Measurements from ENCODE around the gene PLEK. TPM values are rescaled to one million over a fixed set of nuclear protein-coding genes. Genes with fewer than 3 reads are reported as not detected.
"Not testable (repeated sequence)": the region's sequence is repeated elsewhere in the genome, so short reads cannot be mapped to it uniquely, and the experiment has no call there.

PLEK gene
- total RNA-seq, 2 experiments from 2014 or later, result 0.60 to 0.89 TPM

DNA sequence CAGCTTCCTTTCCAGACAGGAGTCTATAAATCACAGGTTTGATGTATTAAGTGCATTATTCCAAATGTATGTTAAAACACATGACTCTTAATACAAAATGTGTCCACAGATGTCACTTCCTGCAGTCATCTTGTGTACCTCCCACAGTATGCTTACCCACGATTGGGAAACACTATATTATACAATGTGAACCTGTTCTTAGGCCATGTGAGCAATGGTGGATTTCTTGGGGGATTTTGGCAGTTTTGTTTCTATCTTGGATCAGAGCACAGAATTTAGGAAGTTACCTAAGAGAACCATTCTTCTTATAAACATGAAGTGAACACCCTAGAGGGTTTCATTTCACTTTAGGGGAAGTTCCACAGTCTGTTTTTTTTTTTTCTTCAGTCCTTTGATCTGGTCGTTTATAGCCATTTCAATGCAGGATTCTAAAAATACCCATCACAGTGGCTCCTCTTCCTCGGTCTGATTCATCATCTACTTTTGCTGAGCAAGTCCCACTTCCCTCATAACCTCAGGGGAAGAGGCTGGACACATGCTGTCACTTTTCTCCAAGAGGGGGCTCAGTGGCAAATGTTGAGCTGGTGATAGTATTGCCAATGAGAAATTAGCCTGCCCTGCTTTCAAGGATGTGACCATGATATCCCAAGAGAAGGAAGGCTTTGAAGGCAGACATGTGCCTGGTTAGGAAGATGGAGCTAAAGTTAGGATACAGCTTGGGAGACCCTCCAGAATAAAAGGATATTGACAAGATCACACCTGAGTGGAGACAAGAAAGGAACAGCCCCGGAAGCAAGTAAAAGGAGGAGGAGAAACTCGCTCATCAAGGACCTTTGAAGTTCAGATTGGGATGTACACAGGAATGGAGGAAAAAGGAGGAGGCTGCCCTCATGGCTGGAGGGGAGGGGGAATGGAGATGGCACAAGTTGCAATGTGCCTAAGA is 22.6 kb downstream of the PLEK start:
- H3K27me3 Mint-ChIP-seq, result peaks cover 4% of the 10 kb centered on the region
- H3K9me3 Mint-ChIP-seq (ENCODE audit: low read depth), result no peaks in the 10 kb centered on the region
- intact Hi-C loops (cut with DNase I, micrococcal nuclease), result loop anchor here (1.0 to 2.0 kb wide), 3 partner anchors 35 to 54 kb away; no protein-coding TSS in a partner anchor
- H3K4me1 Mint-ChIP-seq, result peaks cover 35% of the 10 kb centered on the region
- H3K36me3 Mint-ChIP-seq (ENCODE audit: low read depth), result no peaks in the 10 kb centered on the region
- CTCF ChIA-PET, result interaction anchor here (0.6 to 2.2 kb wide), 10 partner anchors 8 to 329 kb away, joined by 3 to 9 read pairs (median 3); partner anchors contain the start of gene APLF
- DNase-seq (peak; percentile 21), ATAC-seq (peak; percentile 69)
- peak overlapping the region; percentile 13 for H3K4me3 Mint-ChIP-seq
- POLR2A ChIA-PET, result interaction anchor here (0.7 kb wide), 1 partner anchor 210 kb away, joined by 4 read pairs; no protein-coding TSS in a partner anchor
- peak overlapping the region; percentile 72 for H3K27ac Mint-ChIP-seq

DNA sequence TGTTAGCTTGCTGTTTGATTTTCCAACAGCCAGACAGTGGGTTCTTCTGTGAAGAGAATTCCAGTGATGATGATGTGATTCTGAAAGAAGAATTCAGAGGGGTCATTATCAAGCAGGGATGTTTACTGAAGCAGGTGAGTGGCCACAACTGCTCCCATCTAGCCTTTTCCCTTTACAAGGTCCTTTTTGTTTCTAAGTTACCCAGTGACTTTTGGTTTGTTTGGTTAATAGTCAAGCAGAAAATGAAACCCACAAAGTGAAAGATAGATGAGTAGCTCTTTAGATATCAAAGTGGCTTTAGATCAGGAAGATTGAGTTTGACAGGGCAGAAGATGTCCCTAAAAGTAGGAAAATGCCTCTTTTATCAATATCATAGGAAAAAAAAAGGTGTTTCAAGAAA is 23.3 kb downstream of the PLEK start:
- ChIA-PET CTCF (interaction anchor here (0.6 to 1.4 kb wide), 11 partner anchors 9 to 328 kb away, joined by 3 to 6 read pairs (median 3); partner anchors contain the start of gene APLF), POLR2A (interaction anchor here (0.7 kb wide), 1 partner anchor 211 kb away, joined by 4 read pairs; no protein-coding TSS in a partner anchor)
- H3K4me3 Mint-ChIP-seq, result no peak overlapping the region
- intact Hi-C loops (cut with DNase I, micrococcal nuclease), result loop anchor here (1.0 to 2.0 kb wide), 2 partner anchors 34 to 36 kb away; no protein-coding TSS in a partner anchor
- no peaks in the 10 kb centered on the region for H3K36me3 Mint-ChIP-seq (ENCODE audit: low read depth)
- H3K4me1 Mint-ChIP-seq, result peaks cover 35% of the 10 kb centered on the region
- no peaks in the 10 kb centered on the region for H3K9me3 Mint-ChIP-seq (ENCODE audit: low read depth)
- ATAC-seq (peak; percentile 34), DNase-seq (no peak)
- peak overlapping the region; percentile 72 for H3K27ac Mint-ChIP-seq
- peaks cover 4% of the 10 kb centered on the region for H3K27me3 Mint-ChIP-seq

DNA sequence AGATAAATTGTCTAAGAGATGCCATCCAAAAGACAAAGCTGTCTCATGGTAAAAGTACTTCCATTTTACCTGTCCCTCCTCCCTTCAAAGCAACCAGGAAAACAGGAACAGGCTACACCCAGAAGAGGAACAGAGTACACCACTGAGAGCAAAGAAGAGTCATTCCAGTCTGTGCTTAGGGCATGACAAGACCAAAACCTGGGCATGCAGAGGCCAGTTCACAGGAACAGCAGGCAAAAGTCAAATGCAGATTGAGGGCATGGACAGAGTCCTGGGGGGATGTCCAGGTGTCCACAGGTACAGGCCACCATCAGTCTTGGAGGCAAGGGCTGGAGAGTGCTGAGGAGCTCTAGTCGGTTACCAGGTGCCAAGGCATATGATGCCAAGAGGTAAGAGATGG is 23.7 kb downstream of the PLEK start:
- Mint-ChIP-seq H3K36me3 (ENCODE audit: low read depth) (no peaks in the 10 kb centered on the region), H3K27me3 (peaks cover 4% of the 10 kb centered on the region), H3K4me1 (peaks cover 35% of the 10 kb centered on the region), H3K4me3 (no peak overlapping the region), H3K27ac (no peak overlapping the region), H3K9me3 (ENCODE audit: low read depth) (no peaks in the 10 kb centered on the region)
- ChIA-PET POLR2A (interaction anchor here (0.7 kb wide), 1 partner anchor 211 kb away, joined by 4 read pairs; no protein-coding TSS in a partner anchor), CTCF (interaction anchor here (0.6 to 1.4 kb wide), 12 partner anchors 9 to 327 kb away, joined by 3 to 6 read pairs (median 3); partner anchors contain the start of gene APLF)
- intact Hi-C loops (cut with DNase I, micrococcal nuclease), result loop anchor here (1.0 to 2.0 kb wide), 2 partner anchors 34 to 36 kb away; no protein-coding TSS in a partner anchor
- DNase-seq, result no peak
- ATAC-seq, result peak; percentile 15

DNA sequence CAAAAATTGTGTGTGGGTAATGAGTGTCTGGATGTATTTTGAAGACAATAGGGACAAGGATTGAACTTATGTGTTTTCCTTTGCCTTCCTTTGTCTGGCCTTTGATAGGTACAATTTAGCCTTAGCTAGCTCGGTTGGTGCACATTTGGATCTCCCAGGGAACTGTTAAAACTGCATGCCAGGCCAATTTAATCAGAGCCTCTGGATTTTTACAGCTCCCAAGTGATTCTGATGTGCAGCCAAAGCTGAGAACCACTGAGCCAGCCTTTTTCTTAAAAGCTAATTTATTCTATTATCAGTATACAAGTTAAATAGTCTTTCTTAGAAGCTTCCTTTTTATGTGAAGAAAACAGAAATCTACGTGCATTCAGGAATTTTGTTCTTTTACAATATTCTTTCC is 25.0 kb downstream of the PLEK start:
- no peak for ATAC-seq

DNA sequence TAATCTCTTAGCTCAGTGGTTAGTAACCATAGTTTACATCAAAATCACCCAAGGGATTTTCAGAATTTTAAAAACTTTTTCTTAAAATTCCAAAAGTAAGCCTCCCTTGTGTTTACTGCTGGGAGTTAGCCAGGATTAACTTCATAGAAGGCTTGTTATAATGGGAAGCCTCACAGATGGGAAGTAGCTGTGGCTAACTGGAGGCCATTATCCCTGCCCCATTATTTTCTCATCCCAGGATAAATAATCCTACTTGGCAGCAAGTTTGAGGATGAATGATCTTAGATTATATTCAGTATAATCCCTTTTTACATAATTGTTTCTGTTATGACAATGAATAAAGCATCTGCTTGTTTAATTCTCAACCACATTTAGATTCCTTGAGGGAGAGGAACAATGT is 25.5 kb downstream of the PLEK start:
- H3K4me1 Mint-ChIP-seq, result peaks cover 29% of the 10 kb centered on the region
- ChIA-PET CTCF (interaction anchor here (1.0 to 1.2 kb wide), 2 partner anchors 9 to 54 kb away, joined by 3 to 10 read pairs; no protein-coding TSS in a partner anchor), POLR2A (no interaction called here)
- DNase-seq, result no peak
- H3K4me3 Mint-ChIP-seq, result no peak overlapping the region
- no peak overlapping the region for H3K27ac Mint-ChIP-seq
- H3K9me3 Mint-ChIP-seq (ENCODE audit: low read depth), result no peaks in the 10 kb centered on the region
- H3K27me3 Mint-ChIP-seq, result peaks cover 4% of the 10 kb centered on the region
- intact Hi-C loops (cut with DNase I, micrococcal nuclease), result no loop called here
- H3K36me3 Mint-ChIP-seq (ENCODE audit: low read depth), result no peaks in the 10 kb centered on the region
- ATAC-seq, result no peak

More for the DNA sequence above, 25.0 kb downstream of the PLEK start:
- intact Hi-C loops (cut with DNase I, micrococcal nuclease), result no loop called here
- H3K9me3 Mint-ChIP-seq (ENCODE audit: low read depth), result no peaks in the 10 kb centered on the region
- CTCF ChIA-PET, result interaction anchor here (1.0 to 1.4 kb wide), 3 partner anchors 9 to 55 kb away, joined by 3 to 10 read pairs (median 4); no protein-coding TSS in a partner anchor
- H3K4me1 Mint-ChIP-seq, result peaks cover 34% of the 10 kb centered on the region
- no peak overlapping the region for H3K27ac Mint-ChIP-seq
- DNase-seq, result no peak
- POLR2A ChIA-PET, result no interaction called here
- H3K4me3 Mint-ChIP-seq, result no peak overlapping the region
- no peaks in the 10 kb centered on the region for H3K36me3 Mint-ChIP-seq (ENCODE audit: low read depth)
- H3K27me3 Mint-ChIP-seq, result peaks cover 4% of the 10 kb centered on the region

DNA sequence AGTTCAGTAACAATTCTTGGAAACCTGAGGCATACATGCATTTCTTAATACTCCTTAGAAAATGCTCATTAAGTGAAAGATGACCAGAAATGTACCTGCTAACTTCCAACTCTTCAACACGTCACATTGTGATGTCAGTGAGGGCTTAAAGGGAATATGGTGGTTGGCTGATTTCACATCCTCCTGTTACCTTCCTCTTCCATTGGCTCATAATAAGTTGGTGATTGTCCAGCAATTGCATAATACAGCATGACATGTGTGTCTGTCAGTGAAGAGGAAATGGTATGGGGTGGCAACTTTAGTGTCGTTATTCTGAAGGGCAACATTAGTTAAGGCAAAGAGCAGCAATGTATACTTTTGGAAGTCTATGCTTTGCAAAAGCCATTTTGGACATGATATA is 26.0 kb downstream of the PLEK start:
- POLR2A ChIA-PET, result no interaction called here
- ATAC-seq (no peak), DNase-seq (no peak)
- no peak overlapping the region for H3K4me3 Mint-ChIP-seq
- H3K9me3 Mint-ChIP-seq (ENCODE audit: low read depth), result no peaks in the 10 kb centered on the region
- intact Hi-C loops (cut with DNase I, micrococcal nuclease), result no loop called here
- H3K27ac Mint-ChIP-seq, result no peak overlapping the region
- H3K36me3 Mint-ChIP-seq (ENCODE audit: low read depth), result no peaks in the 10 kb centered on the region
- peaks cover 26% of the 10 kb centered on the region for H3K4me1 Mint-ChIP-seq
- peaks cover 4% of the 10 kb centered on the region for H3K27me3 Mint-ChIP-seq
- CTCF ChIA-PET, result no interaction called here

DNA sequence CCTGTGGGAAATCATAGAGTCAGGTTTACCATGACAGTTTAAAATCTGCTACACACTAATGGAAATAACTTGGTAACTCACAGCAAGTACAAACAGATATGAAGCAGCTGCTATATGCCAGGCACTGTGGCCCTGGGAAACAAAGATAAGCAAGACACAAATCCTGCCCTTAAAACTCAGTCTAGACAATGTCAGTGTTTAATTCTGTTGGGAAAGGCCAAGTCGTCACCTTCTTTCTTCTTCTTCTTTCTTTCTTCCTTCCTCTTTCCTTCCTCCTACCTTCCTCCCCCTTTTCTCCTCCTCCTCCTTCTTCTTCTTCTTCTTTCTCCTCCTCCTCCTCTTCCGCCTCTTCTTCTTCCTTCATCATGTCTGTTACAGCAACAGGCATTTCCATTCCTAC is 26.8 kb downstream of the PLEK start:
- ATAC-seq (no peak), DNase-seq (no peak)
- no peak overlapping the region for H3K27ac Mint-ChIP-seq
- H3K9me3 Mint-ChIP-seq (ENCODE audit: low read depth), result no peaks in the 10 kb centered on the region
- peaks cover 21% of the 10 kb centered on the region for H3K4me1 Mint-ChIP-seq
- peaks cover 4% of the 10 kb centered on the region for H3K27me3 Mint-ChIP-seq
- H3K4me3 Mint-ChIP-seq, result no peak overlapping the region
- CTCF ChIA-PET, result interaction anchor here (0.8 kb wide), 1 partner anchor 263 kb away, joined by 3 read pairs; no protein-coding TSS in a partner anchor
- H3K36me3 Mint-ChIP-seq (ENCODE audit: low read depth), result no peaks in the 10 kb centered on the region
- intact Hi-C loops (cut with DNase I, micrococcal nuclease), result no loop called here
- POLR2A ChIA-PET, result no interaction called here

DNA sequence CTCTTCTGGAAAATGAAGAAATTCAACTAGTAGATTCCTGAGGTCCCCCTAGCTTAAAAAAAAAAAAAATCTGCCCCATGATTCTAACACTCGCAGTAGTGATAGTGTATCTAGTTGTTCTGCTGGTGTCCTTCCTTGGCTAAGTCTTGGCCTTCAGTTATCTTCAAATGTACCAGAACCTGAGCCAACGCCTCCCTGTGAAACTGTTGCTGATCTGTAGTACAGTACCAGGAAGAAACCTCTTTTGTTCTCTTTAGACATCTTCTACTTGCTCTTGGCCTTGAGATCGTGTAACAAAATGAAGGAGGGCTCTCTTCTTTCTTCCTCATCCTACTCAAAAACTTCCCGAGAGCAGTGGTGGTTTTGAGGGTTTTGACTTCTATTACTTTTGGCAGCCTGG is 31.0 kb downstream of the PLEK start:
- Mint-ChIP-seq H3K9me3 (ENCODE audit: low read depth) (peaks cover 5% of the 10 kb centered on the region), H3K36me3 (ENCODE audit: low read depth) (no peaks in the 10 kb centered on the region), H3K27me3 (peaks cover 10% of the 10 kb centered on the region), H3K4me1 (no peaks in the 10 kb centered on the region), H3K4me3 (no peak overlapping the region), H3K27ac (no peak overlapping the region)
- ChIA-PET POLR2A (no interaction called here), CTCF (interaction anchor here (0.9 kb wide), 1 partner anchor 68 kb away, joined by 3 read pairs; no protein-coding TSS in a partner anchor)
- DNase-seq, result no peak
- intact Hi-C loops (cut with DNase I, micrococcal nuclease), result no loop called here
- no peak for ATAC-seq

DNA sequence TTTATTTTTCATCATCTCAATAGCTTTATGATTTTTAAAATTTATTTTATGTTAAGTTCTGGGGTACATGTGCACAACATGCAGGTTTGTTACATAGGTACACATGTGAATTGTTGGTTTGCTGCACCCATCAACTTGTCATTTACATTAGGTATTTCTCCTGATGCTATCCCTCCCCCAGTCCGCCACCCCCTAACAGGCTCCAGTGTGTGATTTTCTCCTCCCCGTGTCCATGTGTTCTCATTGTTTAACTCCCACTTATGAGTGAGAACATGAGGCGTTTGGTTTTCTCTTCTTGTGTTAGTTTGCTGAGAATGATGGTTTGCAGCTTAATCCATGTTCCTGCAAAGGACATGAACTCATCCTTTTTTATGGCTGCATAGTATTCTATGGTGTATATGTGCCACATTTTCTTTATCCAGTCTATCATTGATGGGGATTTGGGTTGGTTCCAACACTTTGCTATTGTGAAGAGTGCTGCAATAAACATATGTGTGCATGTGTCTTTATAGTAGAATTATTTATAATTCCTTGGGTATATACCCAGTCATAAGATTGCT is 32.7 kb downstream of the PLEK start:
- CTCF ChIA-PET, result interaction anchor here (0.6 kb wide), 1 partner anchor 43 kb away, joined by 4 read pairs; no protein-coding TSS in a partner anchor

DNA sequence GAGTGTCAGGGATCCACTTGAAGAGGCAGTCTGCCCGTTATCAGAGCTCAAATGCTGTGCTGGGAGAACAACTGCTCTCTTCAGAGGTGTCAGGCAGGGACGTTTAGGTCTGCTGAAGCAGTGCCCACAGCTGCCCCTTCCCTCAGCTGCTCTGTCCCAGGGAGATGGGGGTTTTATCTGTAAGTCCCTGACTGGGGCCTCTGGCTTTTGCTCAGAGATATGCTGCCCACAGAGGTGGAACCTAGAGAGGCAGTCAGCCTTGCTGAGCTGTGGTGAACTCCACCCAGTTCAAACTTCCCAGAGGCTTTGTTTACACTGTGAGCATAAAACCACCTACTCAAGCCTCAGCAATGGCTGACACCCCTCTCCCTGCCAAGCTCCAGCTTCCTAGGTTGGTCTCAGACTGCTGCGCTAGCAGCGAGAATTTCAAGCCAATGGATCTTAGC is 38.1 kb downstream of the PLEK start:
- Mint-ChIP-seq H3K9me3 (ENCODE audit: low read depth) (peaks cover 10% of the 10 kb centered on the region), H3K27me3 (peaks cover 22% of the 10 kb centered on the region), H3K4me1 (no peaks in the 10 kb centered on the region), H3K36me3 (ENCODE audit: low read depth) (peaks cover 4% of the 10 kb centered on the region), H3K4me3 (no peak overlapping the region), H3K27ac (no peak overlapping the region)
- intact Hi-C loops (cut with DNase I, micrococcal nuclease), result no loop called here
- no peak for ATAC-seq
- DNase-seq, result no peak
- ChIA-PET CTCF (interaction anchor here (0.6 to 1.1 kb wide), 2 partner anchors 24 to 40 kb away, joined by 3 read pairs; no protein-coding TSS in a partner anchor), POLR2A (no interaction called here)

More for the DNA sequence above, 32.7 kb downstream of the PLEK start:
- H3K4me1 Mint-ChIP-seq; ATAC-seq; H3K27ac Mint-ChIP-seq; H3K9me3 Mint-ChIP-seq (ENCODE audit: low read depth); intact Hi-C loops (cut with DNase I, micrococcal nuclease); H3K36me3 Mint-ChIP-seq (ENCODE audit: low read depth); POLR2A ChIA-PET; DNase-seq; H3K4me3 Mint-ChIP-seq: not testable (repeated sequence)
- H3K27me3 Mint-ChIP-seq, result peaks cover 14% of the 10 kb centered on the region

DNA sequence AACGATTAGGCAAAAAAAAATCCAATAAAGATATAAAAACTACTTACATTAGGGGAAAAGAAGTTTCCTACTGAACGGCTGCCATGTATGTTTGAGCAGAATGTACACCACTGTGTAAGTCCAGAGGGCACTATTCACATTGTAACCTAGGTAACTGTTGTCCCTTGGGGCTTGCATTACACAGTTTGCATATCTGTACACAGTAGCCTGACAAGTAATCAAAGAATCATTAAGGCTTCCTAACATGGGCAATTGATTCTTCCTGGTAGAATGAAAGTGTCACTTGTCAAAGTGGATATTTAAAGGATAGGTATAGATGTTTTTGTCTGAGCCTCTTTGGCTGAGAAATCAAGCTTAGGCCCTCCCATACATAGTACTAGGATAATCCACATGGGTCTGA is 39.1 kb downstream of the PLEK start:
- DNase-seq (no peak), ATAC-seq (no peak)
- Mint-ChIP-seq H3K27ac (no peak overlapping the region), H3K36me3 (ENCODE audit: low read depth) (peaks cover 4% of the 10 kb centered on the region), H3K4me3 (no peak overlapping the region), H3K9me3 (ENCODE audit: low read depth) (peaks cover 12% of the 10 kb centered on the region), H3K27me3 (peaks cover 24% of the 10 kb centered on the region), H3K4me1 (no peaks in the 10 kb centered on the region)
- POLR2A ChIA-PET, result no interaction called here
- intact Hi-C loops (cut with DNase I, micrococcal nuclease), result no loop called here
- CTCF ChIA-PET, result interaction anchor here (1.1 kb wide), 1 partner anchor 12 kb away, joined by 3 read pairs; no protein-coding TSS in a partner anchor
